RWPE1 (cell line): ENCODE measurements around the gene DNAI4.
"Not testable (repeated sequence)": the region's sequence is repeated elsewhere in the genome, so short reads cannot be mapped to it uniquely, and the experiment has no call there.

ENCODE experiments used
- CTCF ChIA-PET: fragments of 350-600 bp; sonication (Branson Sonifier 250); formaldehyde crosslinking; extraction: SDS; loops from one replicate; lab custom pipeline; 2021; lab: Yijun Ruan, JAX
- POLR2A ChIA-PET: fragments of 400-600 bp; formaldehyde crosslinking; extraction: SDS; loops from one replicate; lab custom pipeline; 2020; ENCODE audit warnings: antibody characterized with exemption; ENCODE audit not compliant: low non-redundant PET; lab: Yijun Ruan, JAX
- DNase-seq: peaks from one replicate; pipeline ENCODE4 v3.0.0; 2012; ENCODE audit warnings: low spot score
- H3K27ac ChIP-seq: fragments of 450-650 bp; 2 replicates; pipeline ENCODE4 v1.5.1; 2017
- TF ChIP-seq, protein P1 (sequence below): fragments of 450-650 bp; conservative IDR thresholded peaks from 2 replicates; pipeline ENCODE4 v1.5.1; 2017; ENCODE audit warnings: low read depth, mild to moderate bottlenecking

DNAI4 gene

DNA sequence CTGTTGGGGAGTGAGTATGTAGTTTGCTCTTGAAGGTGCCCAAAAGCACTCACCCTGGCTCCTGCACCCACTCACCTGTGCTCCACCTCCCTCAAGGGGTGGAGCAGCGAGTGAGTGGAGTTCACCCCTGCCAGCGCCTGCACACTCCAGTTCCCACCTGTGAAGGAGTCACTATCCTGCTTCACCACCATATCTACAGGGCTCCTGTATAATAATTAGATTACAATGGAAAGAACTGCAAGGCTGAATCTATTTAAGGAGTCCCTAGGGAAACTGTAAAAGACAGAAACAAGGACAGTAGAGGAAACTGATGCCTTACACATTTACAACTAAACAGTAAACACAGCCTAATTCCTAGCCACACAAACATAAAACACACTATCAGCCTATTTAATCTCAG lies 4.1 kb downstream of the DNAI4 start:
- no peak for DNase-seq
- ChIA-PET CTCF (no interaction called here), POLR2A (no interaction called here)
- TF ChIP-seq, protein P1, sequence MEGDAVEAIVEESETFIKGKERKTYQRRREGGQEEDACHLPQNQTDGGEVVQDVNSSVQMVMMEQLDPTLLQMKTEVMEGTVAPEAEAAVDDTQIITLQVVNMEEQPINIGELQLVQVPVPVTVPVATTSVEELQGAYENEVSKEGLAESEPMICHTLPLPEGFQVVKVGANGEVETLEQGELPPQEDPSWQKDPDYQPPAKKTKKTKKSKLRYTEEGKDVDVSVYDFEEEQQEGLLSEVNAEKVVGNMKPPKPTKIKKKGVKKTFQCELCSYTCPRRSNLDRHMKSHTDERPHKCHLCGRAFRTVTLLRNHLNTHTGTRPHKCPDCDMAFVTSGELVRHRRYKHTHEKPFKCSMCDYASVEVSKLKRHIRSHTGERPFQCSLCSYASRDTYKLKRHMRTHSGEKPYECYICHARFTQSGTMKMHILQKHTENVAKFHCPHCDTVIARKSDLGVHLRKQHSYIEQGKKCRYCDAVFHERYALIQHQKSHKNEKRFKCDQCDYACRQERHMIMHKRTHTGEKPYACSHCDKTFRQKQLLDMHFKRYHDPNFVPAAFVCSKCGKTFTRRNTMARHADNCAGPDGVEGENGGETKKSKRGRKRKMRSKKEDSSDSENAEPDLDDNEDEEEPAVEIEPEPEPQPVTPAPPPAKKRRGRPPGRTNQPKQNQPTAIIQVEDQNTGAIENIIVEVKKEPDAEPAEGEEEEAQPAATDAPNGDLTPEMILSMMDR = no peak
- H3K27ac ChIP-seq = no peak overlapping the region

DNA sequence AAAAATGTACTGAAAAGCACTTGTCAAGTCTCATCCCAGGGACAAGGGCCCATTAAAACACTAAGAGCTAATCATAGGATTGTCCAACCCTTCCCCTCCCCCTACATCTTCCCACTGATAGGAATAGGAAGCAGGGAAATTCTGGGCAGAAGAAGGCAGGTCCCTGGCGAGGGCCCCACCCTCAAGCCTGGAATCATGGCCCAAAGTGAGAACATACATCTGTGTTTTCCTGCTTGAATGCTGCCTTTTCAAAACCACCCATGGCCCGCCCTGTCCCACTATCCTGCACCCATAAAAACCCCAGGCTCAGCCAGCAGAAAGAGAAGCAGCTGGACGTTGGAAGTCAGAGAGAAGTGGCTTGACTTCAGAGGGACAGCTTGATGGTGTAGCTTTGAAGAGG lies 4.8 kb downstream of the DNAI4 start:
- TF ChIP-seq, protein P1 = no peak

DNA sequence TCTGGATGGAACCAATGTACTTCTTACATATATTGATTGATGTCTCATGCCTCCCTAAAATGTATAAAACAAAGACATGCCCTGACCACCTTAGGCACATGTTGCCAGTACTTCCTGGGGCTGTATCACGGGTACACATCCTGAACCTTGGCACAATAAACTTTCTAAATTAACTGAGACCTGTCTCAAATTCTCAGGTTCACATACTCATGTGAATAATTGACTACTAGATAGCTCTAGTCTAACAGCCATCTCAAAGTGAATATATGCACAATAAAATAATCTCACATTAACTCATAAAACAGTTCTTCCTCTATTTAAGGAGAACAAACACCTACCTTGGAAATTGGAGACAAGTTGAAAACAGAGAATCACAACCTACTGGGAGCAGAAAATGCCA lies 5.6 kb downstream of the DNAI4 start:
- POLR2A ChIA-PET = no interaction called here
- no peak overlapping the region for H3K27ac ChIP-seq
- TF ChIP-seq, protein P1 = no peak
- DNase-seq = no peak
- CTCF ChIA-PET = interaction anchor here (0.6 to 0.7 kb wide), 2 partner anchors 10 to 18 kb away, joined by 3 to 8 read pairs; no protein-coding TSS in a partner anchor

More for the DNA sequence above, 4.8 kb downstream of the DNAI4 start:
- ChIA-PET POLR2A (no interaction called here), CTCF (no interaction called here)
- DNase-seq = no peak
- no peak overlapping the region for H3K27ac ChIP-seq

DNA sequence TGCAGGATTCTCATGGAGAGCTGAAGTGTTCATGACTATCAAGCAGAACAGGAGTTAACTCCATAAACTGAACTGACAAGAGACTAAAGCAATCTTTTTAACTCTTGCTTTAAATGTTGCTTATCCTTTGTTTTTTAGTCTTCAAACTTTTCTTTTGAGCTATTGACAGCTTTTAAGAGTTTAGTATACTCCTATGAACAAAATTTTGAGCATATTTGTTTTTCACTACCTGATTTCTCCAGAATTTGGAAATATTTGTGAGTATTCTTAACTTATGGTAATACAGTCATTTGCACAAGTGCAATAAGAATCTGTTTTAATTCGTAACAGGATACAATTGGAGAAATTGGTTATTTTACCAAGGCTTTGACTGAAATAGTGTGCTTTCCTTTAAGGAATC lies 7.2 kb downstream of the DNAI4 start:
- DNase-seq = no peak
- H3K27ac ChIP-seq = no peak overlapping the region
- TF ChIP-seq, protein P1 = no peak
- CTCF ChIA-PET = no interaction called here
- POLR2A ChIA-PET = no interaction called here

DNA sequence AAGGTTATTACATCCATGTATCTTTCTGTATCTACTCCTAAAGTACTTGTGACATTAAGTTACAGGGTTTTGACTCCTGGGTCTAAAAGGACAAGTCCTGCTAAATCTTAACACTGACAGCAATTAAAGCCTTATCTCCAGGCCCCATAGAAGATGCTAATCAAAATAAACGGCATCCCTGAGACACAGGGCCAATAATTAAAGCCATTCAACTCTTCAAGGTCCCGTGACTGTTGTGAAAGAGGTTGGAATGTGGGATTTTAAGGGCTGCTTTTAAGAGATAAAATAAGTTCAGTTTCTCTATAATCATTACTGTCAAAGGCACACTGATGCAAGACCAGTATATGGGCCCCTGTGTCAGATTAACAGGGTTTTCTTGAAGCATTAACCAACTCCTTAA lies 8.3 kb downstream of the DNAI4 start:
- no peak for DNase-seq
- no peak overlapping the region for H3K27ac ChIP-seq
- CTCF ChIA-PET = no interaction called here
- TF ChIP-seq, protein P1 = no peak
- POLR2A ChIA-PET = no interaction called here

DNA sequence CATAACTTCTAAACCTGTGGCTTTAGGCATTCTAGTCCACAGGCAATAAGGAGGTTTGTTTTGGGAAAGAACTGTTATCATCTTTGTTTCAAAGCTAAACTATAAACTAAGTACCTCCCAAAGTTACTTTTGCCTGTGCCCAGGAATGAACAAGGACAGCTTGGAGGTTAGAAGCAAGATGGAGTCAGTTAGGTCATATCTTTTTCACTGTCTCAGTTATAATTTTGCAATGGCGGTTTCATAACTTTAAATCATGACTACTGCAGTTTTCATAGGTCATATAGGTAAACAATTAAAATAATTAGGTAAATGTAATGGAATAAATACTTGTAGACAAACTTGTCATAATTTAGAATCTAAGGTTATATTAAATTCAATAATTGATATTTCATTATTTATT lies 9.5 kb downstream of the DNAI4 start:
- CTCF ChIA-PET = interaction anchor here (0.7 kb wide), 1 partner anchor 1205 kb away, joined by 3 read pairs; no protein-coding TSS in a partner anchor
- H3K27ac ChIP-seq, DNase-seq, POLR2A ChIA-PET: not testable (repeated sequence)

DNA sequence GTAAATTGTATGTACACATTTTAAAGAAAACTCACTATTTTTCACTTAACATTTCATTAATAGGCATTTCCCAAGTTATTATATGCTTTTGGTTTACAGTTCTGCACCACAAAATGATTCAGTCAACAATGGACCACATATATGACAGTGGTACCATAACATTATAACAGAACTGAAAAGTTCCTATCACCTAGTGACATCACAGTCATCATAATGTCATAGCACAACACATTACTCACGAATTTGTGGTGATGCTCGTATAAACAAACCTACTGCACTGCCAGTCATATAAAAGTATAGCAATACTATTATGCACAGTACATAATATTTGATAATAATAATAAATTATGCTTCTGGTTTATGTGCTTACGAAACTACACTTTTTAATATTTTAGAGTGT lies 30.9 kb downstream of the DNAI4 start:
- TF ChIP-seq, protein P1 = no peak
- ChIA-PET CTCF (no interaction called here), POLR2A (no interaction called here)
- no peak for DNase-seq
- no peak overlapping the region for H3K27ac ChIP-seq
